C1 segment of cervical spinal cord (tissue), 14 donors: Measurements from ENCODE around the gene HLA-DMB.

Experiments used
- DNase-seq, 14 donors: peaks; one replicate each; lab custom pipeline; 2025; lab: John Stamatoyannopoulos, UW

Gene HLA-DMB

DNA sequence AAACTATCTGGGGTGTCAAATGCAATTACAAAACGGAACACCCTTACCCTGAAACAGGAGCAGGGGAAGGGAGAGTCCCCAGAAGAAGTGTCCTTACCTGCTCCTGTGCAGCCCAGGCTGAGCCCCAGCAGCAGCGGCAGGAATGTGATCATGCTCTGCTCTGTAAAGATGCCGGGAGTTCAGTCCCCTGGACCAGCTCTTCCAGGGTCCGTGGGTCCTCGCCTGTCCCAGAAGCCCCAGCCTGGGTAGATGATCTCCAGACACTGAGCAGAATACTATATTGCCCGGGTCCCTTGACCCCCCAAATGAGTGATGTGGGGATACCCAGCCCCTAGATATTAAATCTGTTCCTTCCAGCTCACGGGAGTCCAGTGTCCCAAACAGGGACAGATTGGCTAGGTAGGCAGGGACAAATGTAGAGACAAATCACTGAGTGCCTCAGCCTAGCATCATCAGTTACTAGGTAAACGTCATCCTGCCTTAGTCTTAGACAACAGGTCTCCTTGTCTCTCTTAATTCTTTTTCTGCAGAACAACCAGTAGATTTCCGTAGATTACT, at the start of gene HLA-DMB:
Gene HLA-DMB, minus strand, starts transcription at position 373 of the 558 bp plus-strand sequence. Its CDS starts 221 bp downstream, at position 152.
- peak in 7 of 14 donors; percentile 15 to 57 (median 36) for DNase-seq

DNA sequence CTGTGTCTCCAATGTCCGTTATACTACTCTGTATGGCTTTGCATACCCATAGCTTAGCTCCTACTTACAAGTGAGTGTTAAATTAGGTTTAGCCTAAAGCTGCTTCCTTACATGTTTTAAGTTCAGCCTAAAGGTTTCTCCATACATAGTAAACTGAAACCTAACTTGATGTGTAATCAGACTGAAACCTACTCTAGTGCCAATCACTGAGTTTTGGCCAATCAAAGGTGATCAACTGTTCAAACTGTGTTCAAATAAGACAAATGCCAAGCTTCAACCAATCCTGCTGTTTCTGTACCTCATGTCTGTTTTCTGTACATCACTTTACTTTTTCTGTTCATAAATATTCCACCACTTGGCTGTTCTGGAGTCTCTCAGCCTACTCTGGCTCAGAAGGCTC, 48.5 kb upstream of the HLA-DMB start:
- DNase-seq, result no peak

DNA sequence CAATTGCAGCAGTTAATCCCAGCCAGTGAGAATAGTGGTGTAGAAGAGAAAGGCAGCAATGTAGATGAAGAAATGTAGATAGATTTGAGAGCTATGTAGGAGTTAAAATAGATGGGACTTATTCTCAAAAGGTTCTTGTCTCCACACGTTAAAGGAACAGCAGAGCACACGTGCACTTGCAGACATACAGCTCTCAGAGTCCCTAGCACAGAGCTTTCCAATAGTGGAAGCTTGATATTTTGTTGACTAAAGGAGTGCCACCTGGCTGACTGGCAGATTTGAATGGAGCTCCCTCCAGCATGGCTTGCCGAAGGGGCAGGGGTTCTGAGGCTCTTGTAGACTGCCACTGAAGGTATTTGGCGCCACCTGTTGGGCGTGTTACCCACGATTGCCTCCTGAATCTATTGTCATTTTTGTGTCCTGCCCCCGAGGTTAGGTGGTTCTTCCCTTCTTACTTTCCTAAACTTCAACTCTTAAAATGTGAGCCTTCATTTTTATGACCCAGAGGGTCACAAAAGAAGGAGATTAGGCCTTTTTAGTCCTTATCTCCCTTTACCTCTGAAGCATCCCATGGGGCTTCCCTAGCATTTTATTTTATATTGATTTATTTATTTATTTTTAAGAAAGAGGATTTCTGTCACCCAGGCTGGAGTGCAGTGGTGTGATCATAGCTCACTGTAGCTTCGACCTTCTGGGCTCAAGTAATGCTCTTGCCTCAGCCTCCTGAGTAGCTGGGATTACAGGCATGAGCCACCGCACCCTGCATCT, 44.0 kb upstream of the HLA-DMB start:
- peak in 12 of 14 donors; percentile 22 to 82 (median 56) for DNase-seq

DNA sequence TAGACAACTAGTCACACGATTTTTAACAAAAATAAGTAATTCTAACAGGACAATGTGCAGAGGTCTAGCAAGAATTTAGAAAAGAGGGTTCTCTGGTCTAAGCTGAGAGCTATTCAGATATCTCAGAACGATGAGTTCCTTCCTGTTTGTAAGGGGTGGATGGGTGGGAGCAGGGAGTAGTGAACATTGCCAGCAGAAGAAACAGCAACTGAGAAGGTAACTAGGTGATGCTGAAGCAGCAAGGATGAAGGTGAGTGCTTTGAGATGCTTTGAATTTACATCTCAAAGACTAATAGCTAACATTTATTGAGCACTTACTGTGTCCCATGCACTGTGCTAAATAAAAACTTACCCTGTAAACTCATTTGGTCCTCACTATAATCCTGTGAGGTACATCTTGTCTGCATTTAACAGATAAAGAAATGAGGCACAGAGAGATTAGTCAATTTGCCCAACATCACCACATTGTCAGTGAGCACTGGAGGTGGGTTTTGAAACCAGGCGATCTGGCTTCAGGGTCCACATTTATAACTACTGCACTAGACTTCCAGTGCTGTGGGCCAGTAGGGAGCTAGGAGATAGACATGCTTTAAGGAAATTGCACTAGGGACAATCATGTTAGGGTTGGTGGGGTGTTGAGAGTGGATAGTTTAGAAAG, 43.3 kb upstream of the HLA-DMB start:
- DNase-seq, result no peak

DNA sequence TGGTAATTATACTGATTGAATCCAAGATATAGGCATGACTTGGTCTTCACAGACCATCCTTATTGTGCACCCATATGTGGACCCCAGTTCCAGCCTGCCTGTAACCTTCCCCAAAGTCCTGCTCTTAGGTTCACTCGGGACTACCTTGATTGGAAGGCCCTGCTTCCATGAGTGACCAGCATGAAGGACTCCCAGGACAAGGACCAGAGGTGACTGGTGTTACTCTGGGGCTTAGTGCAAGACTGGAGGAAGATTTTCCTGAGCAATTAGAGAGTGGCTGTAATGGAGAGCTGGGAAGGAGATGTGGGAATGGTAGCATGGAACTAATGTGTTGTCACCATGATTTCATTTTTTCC, 42.6 kb upstream of the HLA-DMB start:
- no peak for DNase-seq

DNA sequence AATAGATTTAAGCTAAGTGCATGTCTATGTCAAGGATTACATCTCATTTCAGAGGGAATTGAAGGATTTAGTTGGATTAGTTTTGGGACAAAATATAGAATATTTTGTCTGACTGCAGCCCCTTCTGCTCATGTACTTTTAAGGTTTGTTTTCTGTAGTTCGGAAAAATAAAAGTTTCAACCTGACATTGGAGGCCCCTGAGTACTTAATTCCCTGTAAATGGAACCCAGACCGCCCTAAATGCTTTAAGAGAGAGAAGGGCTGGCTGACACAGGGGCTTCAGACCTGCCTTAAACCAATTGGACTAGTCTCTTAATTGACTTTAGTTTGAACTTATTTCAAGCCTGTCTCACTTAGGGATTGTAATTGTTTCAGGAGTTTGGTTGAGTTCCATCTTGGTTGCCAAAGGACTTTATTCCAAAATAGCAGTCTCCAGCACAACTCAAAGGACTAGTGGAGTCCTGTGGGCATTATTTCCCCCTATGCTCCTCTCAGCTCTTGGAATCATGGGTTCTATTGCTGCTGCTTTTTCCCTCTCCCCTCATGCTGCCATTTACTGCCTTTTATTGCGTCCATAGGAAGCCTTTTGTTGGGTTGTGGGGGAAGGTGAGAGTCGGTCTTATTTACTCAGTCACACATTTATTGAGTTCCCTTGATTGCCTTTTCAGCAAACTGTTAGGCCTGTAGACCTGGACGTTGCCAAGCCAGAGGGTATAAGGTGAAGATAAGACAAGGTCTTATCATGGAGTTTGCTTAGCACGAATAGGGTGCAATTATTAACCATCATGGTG, 42.1 kb upstream of the HLA-DMB start:
- DNase-seq, result no peak

DNA sequence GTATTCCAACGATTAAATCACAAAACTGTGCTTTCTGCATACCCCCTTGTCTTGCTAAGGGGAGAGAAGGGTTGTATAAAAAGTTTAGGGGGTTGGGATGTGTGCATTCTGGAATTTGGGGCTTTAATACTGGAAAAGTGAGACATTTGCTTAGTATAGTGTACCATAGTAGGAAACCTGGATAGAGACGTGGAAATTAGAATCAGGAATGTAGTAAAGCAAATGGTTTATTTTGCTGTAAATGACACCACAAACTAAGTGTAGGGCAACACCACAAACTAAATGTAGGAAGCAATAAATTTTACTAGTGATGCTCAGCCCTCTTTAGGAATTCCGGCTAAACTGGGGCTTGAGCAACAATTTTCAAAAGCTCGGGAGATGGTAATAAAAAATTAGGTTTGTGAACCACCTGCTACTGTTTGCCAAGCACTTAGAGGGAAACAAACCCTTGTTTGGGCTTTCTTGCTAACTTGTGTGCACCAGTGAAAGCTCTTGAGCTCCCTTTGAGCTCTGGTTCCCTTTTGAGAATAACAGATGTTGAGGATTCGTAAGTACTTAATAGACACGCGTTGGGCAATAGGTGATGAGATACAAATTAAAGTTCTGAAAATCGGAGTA, 41.4 kb upstream of the HLA-DMB start:
- no peak for DNase-seq

DNA sequence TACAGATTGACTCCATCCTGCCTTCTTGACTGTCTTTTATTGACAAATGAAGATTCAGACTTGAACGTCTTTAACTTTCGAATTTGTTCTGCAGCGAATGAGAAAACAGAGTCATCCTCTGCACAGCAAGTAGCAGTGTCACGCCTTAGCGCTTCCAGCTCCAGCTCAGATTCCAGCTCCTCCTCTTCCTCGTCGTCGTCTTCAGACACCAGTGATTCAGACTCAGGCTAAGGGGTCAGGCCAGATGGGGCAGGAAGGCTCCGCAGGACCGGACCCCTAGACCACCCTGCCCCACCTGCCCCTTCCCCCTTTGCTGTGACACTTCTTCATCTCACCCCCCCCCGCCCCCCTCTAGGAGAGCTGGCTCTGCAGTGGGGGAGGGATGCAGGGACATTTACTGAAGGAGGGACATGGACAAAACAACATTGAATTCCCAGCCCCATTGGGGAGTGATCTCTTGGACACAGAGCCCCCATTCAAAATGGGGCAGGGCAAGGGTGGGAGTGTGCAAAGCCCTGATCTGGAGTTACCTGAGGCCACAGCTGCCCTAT, 39.7 kb upstream of the HLA-DMB start:
- no peak for DNase-seq

DNA sequence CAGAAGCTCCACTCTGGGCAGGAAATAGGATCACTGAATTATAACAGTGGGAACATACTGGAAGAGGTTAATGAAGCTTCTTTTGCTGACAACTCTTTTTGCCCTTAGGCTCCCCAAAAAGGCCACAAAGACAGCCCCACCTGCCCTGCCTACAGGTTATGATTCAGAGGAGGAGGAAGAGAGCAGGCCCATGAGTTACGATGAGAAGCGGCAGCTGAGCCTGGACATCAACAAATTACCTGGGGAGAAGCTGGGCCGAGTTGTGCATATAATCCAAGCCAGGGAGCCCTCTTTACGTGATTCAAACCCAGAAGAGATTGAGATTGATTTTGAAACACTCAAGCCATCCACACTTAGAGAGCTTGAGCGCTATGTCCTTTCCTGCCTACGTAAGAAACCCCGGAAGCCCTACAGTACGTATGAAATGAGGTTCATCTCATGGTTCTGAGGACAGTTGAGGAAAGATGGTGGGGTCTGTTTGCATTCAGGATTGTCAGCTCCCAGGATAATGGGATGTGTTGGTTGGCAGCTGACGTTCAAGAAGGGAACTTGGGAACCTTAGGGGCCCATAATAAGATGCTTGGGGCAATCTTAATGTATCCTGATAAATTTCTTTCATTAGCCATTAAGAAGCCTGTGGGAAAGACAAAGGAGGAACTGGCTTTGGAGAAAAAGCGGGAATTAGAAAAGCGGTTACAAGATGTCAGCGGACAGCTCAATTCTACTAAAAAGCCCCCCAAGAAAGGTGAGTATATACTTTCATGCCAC, 39.1 kb upstream of the HLA-DMB start:
- DNase-seq, result no peak

DNA sequence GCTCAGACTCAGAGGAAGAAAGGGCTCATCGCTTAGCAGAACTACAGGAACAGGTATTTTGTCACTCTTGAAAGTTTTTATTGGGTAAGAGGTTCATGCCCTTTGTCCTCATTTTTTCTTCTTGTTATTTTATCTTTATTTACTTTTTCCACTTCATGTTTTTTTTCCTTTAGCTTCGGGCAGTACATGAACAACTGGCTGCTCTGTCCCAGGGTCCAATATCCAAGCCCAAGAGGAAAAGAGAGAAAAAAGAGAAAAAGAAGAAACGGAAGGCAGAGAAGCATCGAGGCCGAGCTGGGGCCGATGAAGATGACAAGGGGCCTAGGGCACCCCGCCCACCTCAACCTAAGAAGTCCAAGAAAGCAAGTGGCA, 37.1 kb upstream of the HLA-DMB start:
- DNase-seq, result no peak

DNA sequence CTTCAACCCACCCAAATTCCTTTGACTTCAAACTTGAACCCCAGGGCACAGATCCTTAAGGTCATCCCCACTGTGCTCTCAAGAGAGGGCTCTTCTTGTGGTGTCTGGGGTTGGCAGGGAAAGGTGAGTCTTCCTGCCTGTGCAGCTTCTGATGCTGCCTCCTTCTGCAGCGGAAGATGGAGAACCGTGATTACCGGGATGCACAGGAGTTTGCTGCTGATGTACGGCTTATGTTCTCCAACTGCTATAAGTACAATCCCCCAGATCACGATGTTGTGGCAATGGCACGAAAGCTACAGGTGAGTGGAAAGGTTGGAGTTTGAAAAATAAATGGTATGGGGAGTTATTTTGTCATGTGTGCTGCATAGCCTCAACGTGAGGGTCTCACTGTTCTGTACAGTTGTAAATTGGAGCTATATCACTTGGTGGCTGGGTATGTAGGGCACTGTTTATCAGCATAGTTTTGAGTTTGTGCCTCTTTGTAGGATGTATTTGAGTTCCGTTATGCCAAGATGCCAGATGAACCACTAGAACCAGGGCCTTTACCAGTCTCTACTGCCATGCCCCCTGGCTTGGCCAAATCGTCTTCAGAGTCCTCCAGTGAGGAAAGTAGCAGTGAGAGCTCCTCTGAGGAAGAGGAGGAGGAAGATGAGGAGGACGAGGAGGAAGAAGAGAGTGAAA, 36.6 kb upstream of the HLA-DMB start:
- no peak for DNase-seq

DNA sequence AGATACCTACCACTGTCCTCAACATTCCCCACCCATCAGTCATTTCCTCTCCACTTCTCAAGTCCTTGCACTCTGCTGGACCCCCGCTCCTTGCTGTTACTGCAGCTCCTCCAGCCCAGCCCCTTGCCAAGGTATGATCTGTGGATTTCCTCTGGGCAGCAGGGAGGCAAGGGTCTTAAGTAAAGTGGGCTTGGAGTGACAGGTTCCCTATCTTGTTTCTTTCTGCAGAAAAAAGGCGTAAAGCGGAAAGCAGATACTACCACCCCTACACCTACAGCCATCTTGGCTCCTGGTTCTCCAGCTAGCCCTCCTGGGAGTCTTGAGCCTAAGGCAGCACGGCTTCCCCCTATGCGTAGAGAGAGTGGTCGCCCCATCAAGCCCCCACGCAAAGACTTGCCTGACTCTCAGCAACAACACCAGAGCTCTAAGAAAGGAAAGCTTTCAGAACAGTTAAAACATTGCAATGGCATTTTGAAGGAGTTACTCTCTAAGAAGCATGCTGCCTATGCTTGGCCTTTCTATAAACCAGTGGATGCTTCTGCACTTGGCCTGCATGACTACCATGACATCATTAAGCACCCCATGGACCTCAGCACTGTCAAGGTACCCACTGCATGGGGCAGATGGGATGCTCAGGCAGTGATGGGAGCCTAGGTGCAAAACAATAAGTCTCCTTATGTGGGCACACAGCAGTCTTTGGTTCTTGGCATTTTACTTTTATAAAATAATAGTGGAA, 35.7 kb upstream of the HLA-DMB start:
- no peak for DNase-seq

DNA sequence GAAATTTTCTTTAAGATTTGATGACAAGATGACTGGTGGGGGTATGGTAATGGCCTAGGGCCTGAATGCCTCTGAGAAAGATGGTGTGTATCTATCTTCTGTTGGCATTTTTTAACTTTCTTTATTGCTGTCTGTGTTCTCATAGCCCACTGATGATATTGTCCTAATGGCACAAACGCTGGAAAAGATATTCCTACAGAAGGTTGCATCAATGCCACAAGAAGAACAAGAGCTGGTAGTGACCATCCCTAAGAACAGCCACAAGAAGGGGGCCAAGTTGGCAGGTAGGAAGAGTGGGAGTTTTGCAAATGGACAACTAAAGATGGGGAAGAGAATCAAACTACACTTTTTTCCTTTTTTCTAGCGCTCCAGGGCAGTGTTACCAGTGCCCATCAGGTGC, 35.1 kb upstream of the HLA-DMB start:
- DNase-seq, result no peak

DNA sequence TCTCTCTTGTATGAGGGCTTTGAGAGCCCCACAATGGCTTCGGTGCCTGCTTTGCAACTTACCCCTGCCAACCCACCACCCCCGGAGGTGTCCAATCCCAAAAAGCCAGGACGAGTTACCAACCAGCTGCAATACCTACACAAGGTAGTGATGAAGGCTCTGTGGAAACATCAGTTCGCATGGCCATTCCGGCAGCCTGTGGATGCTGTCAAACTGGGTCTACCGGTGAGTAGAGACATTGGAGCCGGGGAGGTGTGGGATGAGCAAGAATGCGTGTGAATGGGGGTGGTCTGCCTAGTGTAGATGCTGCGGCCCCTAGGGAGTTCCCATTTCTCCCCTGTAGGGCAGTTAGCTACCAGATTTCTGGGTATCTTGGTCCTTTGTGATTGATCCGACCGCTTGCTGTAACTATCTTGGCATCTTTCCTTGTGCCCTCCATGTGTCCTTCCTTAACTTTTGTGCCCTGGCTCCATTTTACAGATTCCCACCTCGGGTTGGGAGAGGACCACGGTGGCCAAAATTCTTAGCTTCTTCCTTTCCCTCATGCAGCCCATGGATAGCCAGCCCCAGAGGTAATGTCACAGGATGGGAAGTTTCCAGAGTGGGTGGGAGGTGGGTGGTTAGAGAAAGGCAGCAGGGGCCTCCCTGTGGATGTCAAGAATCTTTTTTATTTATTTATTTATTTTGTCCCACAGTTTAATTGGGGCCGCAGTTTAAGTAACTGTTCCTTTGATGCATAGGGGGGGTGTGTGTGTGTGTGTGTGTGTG, 33.9 kb upstream of the HLA-DMB start:
- no peak for DNase-seq

DNA sequence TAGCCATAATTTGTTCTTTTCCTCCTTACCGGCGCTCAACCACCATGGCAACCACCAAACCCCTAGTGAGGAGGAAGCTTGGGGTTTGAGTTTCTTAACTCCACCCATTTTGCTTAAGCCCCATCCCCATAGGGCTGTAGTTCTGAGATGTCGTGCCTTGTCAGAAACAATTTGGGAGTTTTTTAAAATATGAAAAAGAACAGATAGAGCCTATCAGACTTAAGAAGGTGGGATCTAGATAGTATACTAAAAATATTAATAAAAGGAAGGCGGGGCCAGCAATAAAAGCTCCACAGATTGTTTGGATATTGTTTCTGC, 33.1 kb upstream of the HLA-DMB start:
- DNase-seq, result no peak

DNA sequence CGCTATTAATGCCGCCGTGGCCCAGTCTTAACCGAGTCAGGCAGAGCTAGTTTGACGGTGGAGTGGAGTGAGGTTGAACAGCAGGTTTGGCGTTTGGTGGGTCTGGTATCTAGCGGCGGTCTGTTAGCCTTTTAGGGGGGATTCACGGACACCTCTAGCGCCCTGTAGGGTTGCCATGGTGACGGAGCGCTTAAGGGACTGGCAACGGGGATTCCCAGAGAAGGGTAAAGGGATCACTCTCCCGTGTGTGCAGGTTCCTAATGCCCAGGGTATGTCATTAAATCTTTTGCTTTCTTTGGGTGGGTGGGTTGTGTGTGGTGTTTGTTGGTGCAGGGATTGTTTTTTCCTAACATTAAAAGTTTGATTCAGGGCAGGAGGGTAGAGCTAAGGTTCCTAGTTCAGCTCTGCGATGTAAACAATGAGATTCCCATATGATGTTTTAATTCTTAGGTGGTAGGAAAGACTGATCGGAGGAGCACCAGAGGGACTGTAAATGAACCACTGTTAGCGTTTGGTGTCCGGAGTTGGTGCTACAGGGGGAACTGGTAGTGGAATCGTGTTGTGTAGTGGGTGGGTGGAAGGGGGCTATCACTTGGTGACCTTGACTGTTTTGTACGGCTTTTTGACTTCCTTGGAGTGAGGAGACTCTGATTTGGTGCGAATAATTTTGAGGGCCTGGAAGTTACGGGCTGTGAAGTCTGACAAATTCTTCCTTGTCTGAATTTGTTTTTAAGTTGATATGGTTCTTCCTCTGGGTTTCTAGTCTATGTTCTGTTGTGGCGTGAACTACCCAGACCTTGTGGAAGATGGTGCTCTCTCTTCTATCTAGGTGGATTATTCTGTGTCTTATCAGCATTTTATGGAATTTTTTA, 32.6 kb upstream of the HLA-DMB start:
- peak in 5 of 14 donors; percentile 22 to 66 (median 51) for DNase-seq

DNA sequence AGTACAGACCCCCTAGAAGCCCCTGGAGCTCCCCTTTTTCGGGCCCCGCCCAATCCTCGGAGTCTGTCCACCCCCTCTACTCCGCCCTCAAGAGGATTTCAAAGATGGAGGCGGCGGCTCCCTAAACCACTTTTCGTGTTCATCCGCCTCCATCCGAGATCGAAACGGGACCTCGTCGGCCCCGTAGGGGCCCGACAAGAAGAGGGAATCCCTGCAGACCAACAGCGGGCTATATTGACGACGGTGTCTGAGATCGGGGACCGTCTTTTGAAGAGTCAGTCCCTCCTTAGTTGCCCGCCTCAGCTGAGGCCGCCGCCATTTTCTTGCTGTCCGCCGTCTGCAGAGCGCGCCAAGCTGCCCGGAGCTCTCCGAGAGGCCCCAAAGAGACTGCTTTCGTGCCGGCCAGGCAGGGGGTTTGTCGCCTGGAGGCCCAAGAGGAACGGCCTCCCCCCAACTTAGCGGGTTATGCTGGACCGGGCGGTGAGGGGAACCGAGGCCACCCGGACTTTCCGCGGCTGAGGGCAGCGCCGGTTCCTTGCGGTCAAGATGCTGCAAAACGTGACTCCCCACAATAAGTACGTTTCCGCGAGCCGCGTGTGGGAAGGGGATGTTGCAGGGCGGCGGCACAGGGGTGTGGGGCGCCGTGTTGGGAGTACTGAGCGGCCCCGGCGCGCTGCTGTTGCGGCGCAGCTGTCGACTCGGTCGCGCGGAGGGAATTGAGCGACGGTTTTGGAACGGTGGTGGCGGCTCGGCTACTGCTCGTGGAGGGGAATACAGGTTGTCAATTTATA, 31.7 kb upstream of the HLA-DMB start:
- peak in 5 of 14 donors; percentile 34 to 78 (median 64) for DNase-seq
